ENCODE measurements around the gene SUPT4H1. TPM values are rescaled to one million over a fixed set of nuclear protein-coding genes. Genes with fewer than 3 reads are reported as not detected.

SUPT4H1 gene
- total and polyA plus RNA-seq, 9 of the 15 experiments (the other 6 are each of a cell fraction or from before 2014, with no cell fraction given): 62.1 to 320 (median 117) TPM

- TF ChIP-seq NCOR1 (IDR thresholded peaks at IDR 0.05) (no peak), ZNF316 (IDR thresholded peaks at IDR 0.05) (no peak), MTA1 (IDR thresholded peaks at IDR 0.05; ENCODE audit: borderline replicate concordance) (peak; percentile 33; the same call in 1 of the 2 replicates), TRIM25 (IDR thresholded peaks at IDR 0.05; ENCODE audit: borderline replicate concordance) (no peak), POLR2H (tag; IDR thresholded peaks at IDR 0.05; ENCODE audit: low read depth) (no peak), ZBTB11 (CRISPR knock-in tag; IDR thresholded peaks at IDR 0.05) (0 out of 6 replicates have a peak, but pooled peaks of 1 of the 3 experiments have one; percentile 23), YBX1 (IDR thresholded peaks at IDR 0.05) (no peak), STAT6 (CRISPR knock-in tag; IDR thresholded peaks at IDR 0.05) (peak; percentile 58; the same call in 1 of the 2 replicates), RAD21 (CRISPR knock-in tag; conservative IDR thresholded peaks at IDR 0.05 in 1 of 2, IDR thresholded peaks at IDR 0.05 in 1 of 2) (0 out of 4 replicates have a peak, but pooled peaks of 1 of the 2 experiments have one; percentile 5), GTF2B (IDR thresholded peaks at IDR 0.05; ENCODE audit: extremely low read depth, insufficient read length) (no peak), ERF (CRISPR knock-in tag; IDR thresholded peaks at IDR 0.05) (no peak; the same call in 1 of the 2 replicates), KDM1A (IDR thresholded peaks at IDR 0.05) (peak; percentile 98 to 99), RBM17 (IDR thresholded peaks at IDR 0.05; ENCODE audit: borderline replicate concordance, low read depth, low read length) (no peak), MTA3 (IDR thresholded peaks at IDR 0.05; ENCODE audit: borderline replicate concordance) (0 out of 2 replicates have a peak, but pooled peaks have one; percentile 7), NR1H2 (CRISPR knock-in tag; IDR thresholded peaks at IDR 0.05) (no peak), E4F1 (CRISPR knock-in tag; IDR thresholded peaks at IDR 0.05; ENCODE audit: borderline replicate concordance) (no peak), ZBTB17 (CRISPR knock-in tag; IDR thresholded peaks at IDR 0.05) (no peak; the same call in 1 of the 2 replicates)
Measured at GRCh38 chr17:58338454-58338840, 13.6 kb downstream of the SUPT4H1 start (continued).
